ENCODE results near the gene CDKN1A. TPM values are rescaled to one million over a fixed set of nuclear protein-coding genes. Genes with fewer than 3 reads are reported as not detected.

The CDKN1A gene
- total RNA-seq, 1 donor: 228 TPM

- Histone ChIP-seq H3K9me3 (ENCODE audit: low read depth, low read length) (no peaks in the 10 kb centered on the region), H3K4me3 (ENCODE audit: low read length) (no peak overlapping the region), H3K27me3 (ENCODE audit: insufficient read depth, low read length) (peaks cover under 1% of the 10 kb centered on the region), H3K4me1 (ENCODE audit: insufficient read depth, low read length) (peaks cover 89% of the 10 kb centered on the region)
Observed at GRCh38 chr6:36682328-36683144, 4.0 kb downstream of the CDKN1A start.

- H3K4me1 ChIP-seq (ENCODE audit: insufficient read depth, low read length): peaks cover 89% of the 10 kb centered on the region
- no peaks in the 10 kb centered on the region for H3K9me3 ChIP-seq (ENCODE audit: low read depth, low read length)
- no peak overlapping the region for H3K4me3 ChIP-seq (ENCODE audit: low read length)
Observed at GRCh38 chr6:36683145-36683655, 4.7 kb downstream of the CDKN1A start.

GRCh38 chr6:36683656-36684446, 5.3 kb downstream of the CDKN1A start:
- peaks cover 83% of the 10 kb centered on the region for H3K4me1 ChIP-seq (ENCODE audit: insufficient read depth, low read length)
- H3K4me3 ChIP-seq (ENCODE audit: low read length): no peak overlapping the region
- no peaks in the 10 kb centered on the region for H3K9me3 ChIP-seq (ENCODE audit: low read depth, low read length)
- H3K27me3 ChIP-seq (ENCODE audit: insufficient read depth, low read length): no peaks in the 10 kb centered on the region

More at GRCh38 chr6:36683145-36683655, 4.7 kb downstream of the CDKN1A start:
- no peaks in the 10 kb centered on the region for H3K27me3 ChIP-seq (ENCODE audit: insufficient read depth, low read length)

GRCh38 chr6:36684447-36684812, 5.9 kb downstream of the CDKN1A start:
- Histone ChIP-seq H3K4me1 (ENCODE audit: insufficient read depth, low read length) (peaks cover 77% of the 10 kb centered on the region), H3K9me3 (ENCODE audit: low read depth, low read length) (no peaks in the 10 kb centered on the region), H3K27me3 (ENCODE audit: insufficient read depth, low read length) (no peaks in the 10 kb centered on the region), H3K4me3 (ENCODE audit: low read length) (no peak overlapping the region)

DNA sequence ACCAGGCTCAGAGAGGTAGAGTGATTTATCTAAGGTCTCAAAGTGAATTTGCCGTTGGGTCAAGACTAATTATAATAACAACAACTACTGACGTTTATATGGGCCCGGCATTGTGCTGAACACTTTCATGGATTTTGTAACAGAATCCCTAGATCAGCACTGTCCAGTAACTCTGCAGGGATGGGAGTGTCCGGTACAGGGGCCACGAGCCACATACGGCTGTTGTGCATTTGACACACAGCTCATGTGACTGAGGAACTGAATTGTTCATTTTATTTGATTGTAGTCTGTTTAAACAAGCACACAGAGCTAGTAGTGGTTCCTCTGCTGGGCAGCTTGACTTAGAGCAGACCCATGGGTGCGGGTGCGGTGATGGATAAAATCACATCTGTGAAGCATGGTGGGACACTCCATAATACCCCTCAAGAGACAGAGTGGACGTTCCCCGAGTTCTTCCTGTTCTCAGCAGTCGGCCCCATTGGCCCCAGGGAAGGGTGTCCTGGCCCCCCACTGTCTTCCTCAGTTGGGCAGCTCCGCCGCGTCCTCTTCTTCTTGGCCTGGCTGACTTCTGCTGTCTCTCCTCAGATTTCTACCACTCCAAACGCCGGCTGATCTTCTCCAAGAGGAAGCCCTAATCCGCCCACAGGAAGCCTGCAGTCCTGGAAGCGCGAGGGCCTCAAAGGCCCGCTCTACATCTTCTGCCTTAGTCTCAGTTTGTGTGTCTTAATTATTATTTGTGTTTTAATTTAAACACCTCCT, 6.8 kb downstream of the CDKN1A start:
- Histone ChIP-seq H3K9me3 (ENCODE audit: low read depth, low read length) (no peaks in the 10 kb centered on the region), H3K4me1 (ENCODE audit: insufficient read depth, low read length) (peaks cover 76% of the 10 kb centered on the region), H3K4me3 (ENCODE audit: low read length) (no peak overlapping the region), H3K27me3 (ENCODE audit: insufficient read depth, low read length) (no peaks in the 10 kb centered on the region)

DNA sequence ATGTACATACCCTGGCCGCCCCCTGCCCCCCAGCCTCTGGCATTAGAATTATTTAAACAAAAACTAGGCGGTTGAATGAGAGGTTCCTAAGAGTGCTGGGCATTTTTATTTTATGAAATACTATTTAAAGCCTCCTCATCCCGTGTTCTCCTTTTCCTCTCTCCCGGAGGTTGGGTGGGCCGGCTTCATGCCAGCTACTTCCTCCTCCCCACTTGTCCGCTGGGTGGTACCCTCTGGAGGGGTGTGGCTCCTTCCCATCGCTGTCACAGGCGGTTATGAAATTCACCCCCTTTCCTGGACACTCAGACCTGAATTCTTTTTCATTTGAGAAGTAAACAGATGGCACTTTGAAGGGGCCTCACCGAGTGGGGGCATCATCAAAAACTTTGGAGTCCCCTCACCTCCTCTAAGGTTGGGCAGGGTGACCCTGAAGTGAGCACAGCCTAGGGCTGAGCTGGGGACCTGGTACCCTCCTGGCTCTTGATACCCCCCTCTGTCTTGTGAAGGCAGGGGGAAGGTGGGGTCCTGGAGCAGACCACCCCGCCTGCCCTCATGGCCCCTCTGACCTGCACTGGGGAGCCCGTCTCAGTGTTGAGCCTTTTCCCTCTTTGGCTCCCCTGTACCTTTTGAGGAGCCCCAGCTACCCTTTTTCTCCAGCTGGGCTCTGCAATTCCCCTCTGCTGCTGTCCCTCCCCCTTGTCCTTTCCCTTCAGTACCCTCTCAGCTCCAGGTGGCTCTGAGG, 7.6 kb downstream of the CDKN1A start:
- H3K4me3 ChIP-seq (ENCODE audit: low read length): no peak overlapping the region
- H3K4me1 ChIP-seq (ENCODE audit: insufficient read depth, low read length): peaks cover 69% of the 10 kb centered on the region
- H3K27me3 ChIP-seq (ENCODE audit: insufficient read depth, low read length): no peaks in the 10 kb centered on the region
- H3K9me3 ChIP-seq (ENCODE audit: low read depth, low read length): no peaks in the 10 kb centered on the region

- Histone ChIP-seq H3K27me3 (ENCODE audit: insufficient read depth, low read length) (no peaks in the 10 kb centered on the region), H3K9me3 (ENCODE audit: low read depth, low read length) (no peaks in the 10 kb centered on the region), H3K4me1 (ENCODE audit: insufficient read depth, low read length) (peaks cover 71% of the 10 kb centered on the region), H3K4me3 (ENCODE audit: low read length) (no peak overlapping the region)
Observed at GRCh38 chr6:36686668-36687513, 8.4 kb downstream of the CDKN1A start.

DNA sequence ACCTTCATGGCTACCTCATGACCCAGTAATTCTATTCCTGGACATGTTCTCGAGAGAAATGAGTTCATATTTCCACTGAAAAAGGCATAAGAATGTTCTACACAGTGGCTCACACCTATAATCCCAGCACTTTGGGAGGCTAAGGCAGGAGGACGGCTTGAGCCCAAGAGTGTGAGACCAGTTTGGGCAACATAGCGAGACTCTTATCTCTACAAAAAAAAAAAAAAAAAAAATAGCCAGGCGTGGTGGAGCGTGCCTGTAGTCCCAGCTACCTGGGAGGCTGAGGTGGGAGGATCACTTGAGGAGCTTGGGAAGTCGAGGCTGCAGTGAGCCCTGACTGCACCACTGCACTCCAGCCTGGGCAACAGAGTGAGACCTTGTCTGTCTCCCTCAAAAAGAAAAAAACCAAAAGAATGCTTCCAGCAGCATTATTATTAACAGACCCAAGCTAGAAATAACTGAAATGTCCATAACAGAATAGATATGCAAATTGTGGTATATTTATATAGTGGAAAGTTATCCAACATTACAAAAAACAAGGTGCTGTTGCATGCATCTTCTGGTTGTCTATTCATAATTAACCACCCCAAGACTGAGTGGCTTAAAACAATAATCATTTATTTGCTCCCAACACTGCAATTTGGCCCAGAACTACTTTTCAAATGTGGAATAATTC, 9.7 kb downstream of the CDKN1A start:
- no peaks in the 10 kb centered on the region for H3K9me3 ChIP-seq (ENCODE audit: low read depth, low read length)
- H3K4me3 ChIP-seq (ENCODE audit: low read length): no peak overlapping the region
- H3K4me1 ChIP-seq (ENCODE audit: insufficient read depth, low read length): peaks cover 71% of the 10 kb centered on the region
- no peaks in the 10 kb centered on the region for H3K27me3 ChIP-seq (ENCODE audit: insufficient read depth, low read length)

GRCh38 chr6:36688739-36689075, 10.2 kb downstream of the CDKN1A start:
- Histone ChIP-seq H3K9me3 (ENCODE audit: low read depth, low read length) (no peaks in the 10 kb centered on the region), H3K27me3 (ENCODE audit: insufficient read depth, low read length) (no peaks in the 10 kb centered on the region), H3K4me1 (ENCODE audit: insufficient read depth, low read length) (peaks cover 69% of the 10 kb centered on the region), H3K4me3 (ENCODE audit: low read length) (no peak overlapping the region)

GRCh38 chr6:36691011-36691410, 12.5 kb downstream of the CDKN1A start:
- peaks cover 46% of the 10 kb centered on the region for H3K4me1 ChIP-seq (ENCODE audit: insufficient read depth, low read length)
- no peaks in the 10 kb centered on the region for H3K27me3 ChIP-seq (ENCODE audit: insufficient read depth, low read length)

GRCh38 chr6:36691612-36692011, 13.1 kb downstream of the CDKN1A start:
- H3K4me3 ChIP-seq (ENCODE audit: low read length): no peak overlapping the region
- no peaks in the 10 kb centered on the region for H3K9me3 ChIP-seq (ENCODE audit: low read depth, low read length)
- H3K27me3 ChIP-seq (ENCODE audit: insufficient read depth, low read length): no peaks in the 10 kb centered on the region
- H3K4me1 ChIP-seq (ENCODE audit: insufficient read depth, low read length): peaks cover 43% of the 10 kb centered on the region

More at GRCh38 chr6:36691011-36691410, 12.5 kb downstream of the CDKN1A start:
- H3K9me3 ChIP-seq (ENCODE audit: low read depth, low read length): no peaks in the 10 kb centered on the region
- no peak overlapping the region for H3K4me3 ChIP-seq (ENCODE audit: low read length)

DNA sequence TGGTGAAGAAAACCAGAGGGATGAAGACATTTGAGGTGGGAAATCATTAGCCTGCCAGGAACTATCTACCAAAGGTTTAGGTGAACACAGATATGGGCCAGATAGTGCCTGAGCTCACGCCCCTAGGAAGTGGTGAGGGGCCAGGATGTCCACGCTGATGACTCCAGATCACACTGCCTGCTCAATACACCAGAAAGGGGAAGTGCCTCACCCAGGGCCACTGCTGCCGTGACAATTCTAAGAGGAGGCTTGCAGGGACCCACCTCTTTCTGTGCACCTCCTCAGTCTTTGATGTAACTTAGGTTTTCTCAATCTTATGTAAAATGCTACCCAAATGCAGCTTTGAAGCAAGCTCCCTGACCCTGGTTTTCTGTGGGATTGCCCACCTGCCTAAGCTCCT, 13.7 kb downstream of the CDKN1A start:
- Histone ChIP-seq H3K4me1 (ENCODE audit: insufficient read depth, low read length) (peaks cover 44% of the 10 kb centered on the region), H3K4me3 (ENCODE audit: low read length) (no peak overlapping the region), H3K27me3 (ENCODE audit: insufficient read depth, low read length) (no peaks in the 10 kb centered on the region), H3K9me3 (ENCODE audit: low read depth, low read length) (no peaks in the 10 kb centered on the region)
